GM10266 (cell line): Measurements from ENCODE around the gene SRGAP3.

ENCODE experiments used
- DNase-seq: peaks from one replicate; pipeline ENCODE4 v3.0.0; 2012; ENCODE audit errors: extremely low spot score
- CTCF ChIP-seq: IDR thresholded peaks from 2 replicates; pipeline ENCODE4 v1.5.1; 2012; ENCODE audit warnings: mild to moderate bottlenecking, low read depth; ENCODE audit not compliant: control insufficient read depth, insufficient read depth; ENCODE audit errors: missing control alignments

The SRGAP3 gene

GRCh38 chr3:9130345-9131305, 118.8 kb downstream of the SRGAP3 start:
- DNase-seq: no peak
- no peak for TF ChIP-seq CTCF

GRCh38 chr3:9129365-9129764, 120.1 kb downstream of the SRGAP3 start:
- no peak for TF ChIP-seq CTCF
- no peak for DNase-seq

GRCh38 chr3:9125278-9125951, 124.0 kb downstream of the SRGAP3 start:
- no peak for DNase-seq
- TF ChIP-seq CTCF: no peak

- DNase-seq: no peak
- TF ChIP-seq CTCF: no peak
Measured at GRCh38 chr3:9124730-9125129, 124.7 kb downstream of the SRGAP3 start.

- no peak for TF ChIP-seq CTCF
- no peak for DNase-seq
Measured at GRCh38 chr3:9123840-9124239, 125.6 kb downstream of the SRGAP3 start.

- DNase-seq: no peak
- no peak for TF ChIP-seq CTCF
Measured at GRCh38 chr3:9122732-9123364, 126.6 kb downstream of the SRGAP3 start.

- TF ChIP-seq CTCF: no peak
- DNase-seq: no peak
Measured at GRCh38 chr3:9121366-9122001, 128.0 kb downstream of the SRGAP3 start.
